ENCODE measurements around the gene NACC1.

DNA sequence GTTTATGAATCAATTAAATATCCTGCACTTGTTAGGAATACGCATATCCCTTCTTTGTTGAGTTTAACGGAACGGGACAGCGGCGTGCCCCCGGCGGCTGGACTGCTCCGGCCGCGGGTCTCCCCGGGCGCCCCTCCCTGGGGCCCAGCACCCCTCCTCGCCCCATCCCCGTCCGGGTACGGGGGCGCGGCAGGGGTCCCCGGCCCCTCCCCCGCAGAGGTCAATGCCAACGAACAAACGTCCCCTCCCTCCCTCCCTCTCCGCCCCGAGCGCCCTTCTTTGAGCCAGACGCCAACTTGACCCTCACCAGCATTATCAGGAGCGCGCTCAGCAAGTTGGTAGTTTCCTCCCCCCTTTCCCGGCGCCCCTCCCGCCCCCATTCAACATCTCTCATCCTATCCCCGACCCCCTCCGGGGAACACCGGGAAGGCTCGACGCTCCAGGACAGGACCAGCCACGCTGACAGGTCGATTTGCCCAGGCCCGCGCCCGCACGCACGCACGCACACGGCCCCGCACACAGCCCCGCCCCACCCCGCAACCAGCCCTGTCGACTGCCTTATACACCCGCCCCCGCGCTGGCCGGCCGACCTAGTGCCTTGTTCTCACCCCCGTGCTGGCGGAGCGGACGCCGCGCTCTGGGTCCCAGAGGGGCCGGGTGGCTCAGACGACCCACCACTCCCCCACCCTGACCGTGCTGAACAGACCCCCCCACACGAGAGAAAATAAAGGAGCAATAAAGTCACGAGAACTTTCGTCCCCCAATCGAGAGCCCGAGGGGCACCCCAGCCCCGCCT is 20.4 kb upstream of the NACC1 start:
- TF ChIP-seq, protein P1, sequence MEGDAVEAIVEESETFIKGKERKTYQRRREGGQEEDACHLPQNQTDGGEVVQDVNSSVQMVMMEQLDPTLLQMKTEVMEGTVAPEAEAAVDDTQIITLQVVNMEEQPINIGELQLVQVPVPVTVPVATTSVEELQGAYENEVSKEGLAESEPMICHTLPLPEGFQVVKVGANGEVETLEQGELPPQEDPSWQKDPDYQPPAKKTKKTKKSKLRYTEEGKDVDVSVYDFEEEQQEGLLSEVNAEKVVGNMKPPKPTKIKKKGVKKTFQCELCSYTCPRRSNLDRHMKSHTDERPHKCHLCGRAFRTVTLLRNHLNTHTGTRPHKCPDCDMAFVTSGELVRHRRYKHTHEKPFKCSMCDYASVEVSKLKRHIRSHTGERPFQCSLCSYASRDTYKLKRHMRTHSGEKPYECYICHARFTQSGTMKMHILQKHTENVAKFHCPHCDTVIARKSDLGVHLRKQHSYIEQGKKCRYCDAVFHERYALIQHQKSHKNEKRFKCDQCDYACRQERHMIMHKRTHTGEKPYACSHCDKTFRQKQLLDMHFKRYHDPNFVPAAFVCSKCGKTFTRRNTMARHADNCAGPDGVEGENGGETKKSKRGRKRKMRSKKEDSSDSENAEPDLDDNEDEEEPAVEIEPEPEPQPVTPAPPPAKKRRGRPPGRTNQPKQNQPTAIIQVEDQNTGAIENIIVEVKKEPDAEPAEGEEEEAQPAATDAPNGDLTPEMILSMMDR (IDR thresholded peaks at IDR 0.05; ENCODE audit: low read depth, low read length, poor library complexity, severe bottlenecking) = no peak
- no peak for TF ChIP-seq EZH2phosphoT487 (IDR thresholded peaks at IDR 0.05; ENCODE audit: borderline replicate concordance, low read length)
